HG03520 (cell line): Measurements from ENCODE around the gene TMEM130.
"Not testable (repeated sequence)": the region's sequence is repeated elsewhere in the genome, so short reads cannot be mapped to it uniquely, and the experiment has no call there.

ENCODE experiments used
- ATAC-seq: cut with Tn5 transposase; IDR thresholded peaks from one replicate; pipeline ENCODE4 v1.9.1; 2021; ENCODE audit warnings: mild to moderate bottlenecking, moderate library complexity; ENCODE audit not compliant: unreplicated experiment

The TMEM130 gene

DNA sequence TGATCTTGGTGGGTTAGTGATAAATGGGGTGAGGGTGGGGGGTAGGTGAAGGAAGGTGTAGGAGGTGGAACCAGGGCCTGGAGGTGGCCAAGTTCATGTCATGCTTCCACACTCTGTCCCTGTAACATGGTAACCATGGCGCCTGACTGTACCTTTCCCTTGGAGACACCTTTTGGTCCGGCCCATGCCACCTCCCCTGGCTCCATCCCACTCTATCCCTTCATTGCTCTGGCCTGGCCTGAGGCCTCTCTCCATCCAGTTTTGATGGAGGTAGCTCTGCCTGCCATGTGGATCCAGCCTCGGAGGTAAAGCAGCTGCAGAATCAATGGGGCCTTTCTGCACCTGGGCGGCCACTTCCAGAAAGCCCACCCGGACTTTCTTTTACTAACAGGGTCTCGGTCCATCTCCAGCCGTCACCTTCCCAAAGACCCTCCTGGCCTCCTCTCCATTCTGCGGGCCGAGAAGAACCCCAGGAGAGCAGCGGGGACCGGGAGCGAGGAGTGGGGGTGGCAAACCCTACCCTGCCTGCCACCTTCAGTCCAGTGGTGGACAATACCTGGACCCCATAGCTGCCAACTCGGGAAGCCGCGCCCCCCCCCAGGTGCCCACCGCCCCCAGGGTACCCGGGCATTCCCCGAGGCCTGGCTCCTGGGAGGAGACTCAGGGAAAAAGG is 8.0 kb upstream of the TMEM130 start:
- ATAC-seq, result no peak

DNA sequence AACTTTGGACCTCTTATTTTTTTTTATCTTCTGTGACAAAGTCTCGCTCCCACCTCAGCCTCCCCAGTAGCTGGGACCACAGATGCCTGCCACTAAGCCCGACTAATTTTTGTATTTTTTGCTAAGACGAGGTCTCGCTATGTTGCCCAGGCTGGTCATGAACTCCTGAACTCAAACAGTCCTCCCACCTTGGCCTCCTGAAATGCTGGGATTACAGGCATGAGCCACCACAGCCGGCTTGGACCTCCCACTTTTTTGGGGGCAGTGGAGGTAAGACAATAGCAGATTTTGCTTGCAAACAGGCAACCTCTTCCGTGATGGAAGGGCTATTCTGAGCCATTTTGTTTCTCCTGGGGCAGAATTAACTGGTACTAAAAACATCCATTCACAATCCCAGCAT is 7.3 kb upstream of the TMEM130 start:
- ATAC-seq, result no peak

DNA sequence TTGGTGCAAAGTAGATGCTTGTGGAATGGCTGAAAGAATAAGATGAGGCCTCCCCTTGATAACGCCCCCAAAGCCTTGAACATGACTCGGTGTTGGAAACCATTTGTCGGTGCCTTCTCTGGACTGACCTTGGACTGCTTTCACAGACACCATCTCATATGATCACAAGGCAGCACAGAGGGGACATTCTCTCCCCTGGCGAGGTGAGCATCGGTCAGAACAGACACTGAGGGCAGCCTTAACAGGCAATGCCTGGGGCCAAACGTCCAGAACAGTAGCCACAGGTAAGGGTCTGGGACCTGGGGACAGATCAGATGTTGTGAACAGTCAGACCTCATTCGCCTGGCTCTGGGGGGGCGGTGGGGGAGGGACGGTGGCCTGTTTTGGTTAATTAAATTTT is 5.7 kb upstream of the TMEM130 start:
- ATAC-seq, result no peak

DNA sequence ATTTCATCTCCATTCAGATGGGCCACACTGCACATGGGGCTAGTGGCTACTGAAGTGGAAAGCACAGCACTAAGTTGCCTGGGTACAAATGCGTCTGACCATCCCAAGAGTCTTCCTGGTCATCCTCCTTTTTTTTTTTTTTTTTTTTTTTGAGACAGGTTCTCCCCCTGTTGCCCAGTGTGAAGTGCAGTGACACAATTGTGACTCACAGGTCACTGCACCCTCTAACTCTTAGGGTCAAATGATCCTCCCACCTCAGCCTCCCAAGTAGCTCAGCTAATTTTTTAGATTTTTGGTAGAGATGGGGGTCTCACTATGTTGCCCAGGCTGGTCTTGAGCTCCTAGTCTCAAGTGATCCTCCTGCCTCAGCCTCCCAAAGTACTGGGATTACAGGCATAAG is 5.1 kb upstream of the TMEM130 start:
- ATAC-seq, result no peak

DNA sequence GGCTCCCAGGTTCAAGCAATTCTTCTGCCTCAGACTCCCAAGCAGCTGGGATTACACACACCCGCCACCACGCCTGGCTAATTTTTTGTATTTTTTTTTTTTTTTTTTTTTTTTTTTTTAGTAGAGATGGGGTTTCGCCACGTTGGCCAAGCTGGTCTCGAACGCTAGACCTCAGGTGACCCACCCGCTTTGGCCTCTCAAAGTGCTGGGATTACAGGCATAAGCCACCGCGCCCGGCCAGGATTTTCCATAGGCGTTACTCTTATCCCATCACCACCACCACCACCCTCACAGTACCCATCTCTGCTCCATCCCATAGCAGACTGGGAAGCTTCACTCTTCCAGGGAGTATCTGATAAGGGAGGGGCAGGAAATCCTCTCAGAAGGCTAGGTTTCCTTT is 3.8 kb upstream of the TMEM130 start:
- not testable (repeated sequence) for ATAC-seq

DNA sequence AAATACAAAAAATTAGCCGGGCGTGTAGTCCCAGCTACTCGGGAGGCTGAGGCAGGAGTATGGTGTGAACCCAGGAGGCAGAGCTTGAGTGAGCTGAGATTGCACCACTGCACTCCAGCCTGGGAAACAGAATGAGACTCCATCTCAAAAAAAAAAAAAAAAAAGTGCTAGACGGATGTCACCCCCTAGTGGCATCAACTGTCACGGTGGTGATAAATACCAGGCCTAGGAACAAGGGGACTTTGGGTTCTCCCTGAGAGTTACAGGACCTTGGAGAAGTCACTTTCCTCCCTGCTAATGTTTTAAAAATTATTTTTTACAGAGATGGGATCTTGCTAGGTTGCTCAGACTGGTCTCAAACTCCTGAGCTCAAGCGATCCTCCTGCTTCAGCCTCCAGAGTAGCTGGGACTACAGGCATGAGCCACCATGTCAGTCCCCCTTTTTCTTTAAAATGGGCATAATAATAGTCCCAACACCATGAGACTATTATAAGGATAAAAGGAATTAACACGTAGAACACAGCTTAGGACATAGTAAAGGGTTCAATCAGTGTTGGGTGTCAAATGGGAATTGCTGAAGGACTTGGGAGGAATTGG is 2.6 kb upstream of the TMEM130 start:
- no peak for ATAC-seq

DNA sequence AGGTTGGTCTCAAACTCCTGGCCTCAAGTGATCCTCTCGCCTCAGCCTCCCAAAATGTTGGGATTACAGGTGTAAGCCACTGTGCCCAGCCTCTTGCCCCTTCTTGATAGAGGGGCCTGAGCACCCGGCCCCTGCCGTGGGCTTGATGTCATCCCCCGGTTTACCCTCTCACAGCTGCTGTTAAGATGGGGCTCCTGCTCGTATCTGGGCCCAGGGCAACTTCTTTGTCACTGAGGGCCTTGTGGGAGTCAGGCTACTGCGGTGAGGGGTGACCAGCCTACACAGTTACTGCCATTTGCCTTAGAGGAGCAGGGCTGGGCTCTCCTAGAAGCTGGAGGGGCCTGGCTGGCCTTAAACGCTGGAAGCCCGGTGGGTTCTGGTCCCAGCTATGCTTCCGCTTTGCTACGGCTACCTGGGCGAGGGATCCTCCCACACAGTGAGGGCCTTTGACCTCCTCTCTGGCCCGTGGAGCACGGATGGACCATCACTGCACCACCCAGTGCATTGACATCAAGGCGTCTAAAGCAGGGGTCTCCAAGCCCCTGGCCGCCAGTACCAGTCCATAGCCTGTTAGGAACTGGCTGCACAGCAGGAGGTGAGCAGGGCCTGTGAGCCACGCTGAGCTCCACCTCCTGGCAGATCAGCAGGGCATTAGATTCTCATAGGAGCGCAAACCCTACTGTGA is 1.1 kb upstream of the TMEM130 start:
- no peak for ATAC-seq

DNA sequence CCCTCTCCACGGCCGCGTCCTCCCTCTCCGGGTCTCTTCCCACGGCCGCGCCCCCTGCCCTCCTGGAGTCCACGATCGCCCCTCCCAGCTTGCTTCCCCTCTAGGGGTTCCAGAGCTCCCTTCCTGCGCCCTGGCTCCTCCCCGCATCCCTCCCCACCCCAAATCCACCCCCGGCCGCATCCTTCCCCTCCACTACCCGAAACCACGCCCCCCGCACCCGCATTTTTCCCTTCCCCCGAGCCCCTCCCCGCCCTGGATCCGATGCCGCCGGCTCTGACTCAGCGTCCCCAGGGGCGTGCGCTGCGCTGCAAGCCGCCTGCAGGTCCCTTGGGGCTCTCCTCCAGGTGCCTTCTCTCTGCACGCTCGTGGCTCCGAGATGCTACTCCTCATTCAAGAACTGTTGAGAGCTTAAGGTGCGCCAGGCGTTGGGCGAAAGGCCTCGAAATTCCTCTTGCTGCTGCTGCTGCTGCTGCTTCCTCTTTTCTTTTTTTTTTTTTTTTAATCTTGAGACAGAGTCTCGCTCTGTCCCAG is 372 bp upstream of the TMEM130 start:
- peak; percentile 65 for ATAC-seq

DNA sequence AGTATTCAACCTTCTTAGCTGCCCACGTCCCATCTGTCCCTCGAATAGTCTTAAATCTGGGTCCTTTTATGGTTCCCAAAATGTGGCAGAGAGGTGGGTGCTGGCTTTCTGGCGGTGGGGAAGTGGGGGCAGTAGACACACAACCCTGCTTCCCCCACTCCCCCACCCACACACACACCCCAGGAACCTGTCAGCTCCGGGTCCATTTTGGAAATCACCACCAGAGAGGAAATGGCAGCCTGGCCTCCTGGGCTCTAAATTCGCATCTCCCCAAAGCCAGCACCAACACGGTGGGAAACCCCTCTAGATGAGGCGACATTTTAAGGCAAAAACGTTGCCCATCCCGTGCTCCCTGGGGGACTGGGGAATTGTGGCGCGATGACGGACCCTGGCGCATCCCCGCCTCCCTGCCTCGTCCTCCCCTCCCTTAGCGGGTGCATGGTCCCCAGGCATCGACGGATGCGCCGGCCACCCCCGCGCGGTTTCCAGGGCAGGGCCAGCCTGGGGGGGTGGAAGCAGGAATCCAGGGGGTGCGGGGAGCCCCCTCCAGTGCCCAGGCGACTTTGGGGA is 702 bp downstream of the TMEM130 start:
- no peak for ATAC-seq

DNA sequence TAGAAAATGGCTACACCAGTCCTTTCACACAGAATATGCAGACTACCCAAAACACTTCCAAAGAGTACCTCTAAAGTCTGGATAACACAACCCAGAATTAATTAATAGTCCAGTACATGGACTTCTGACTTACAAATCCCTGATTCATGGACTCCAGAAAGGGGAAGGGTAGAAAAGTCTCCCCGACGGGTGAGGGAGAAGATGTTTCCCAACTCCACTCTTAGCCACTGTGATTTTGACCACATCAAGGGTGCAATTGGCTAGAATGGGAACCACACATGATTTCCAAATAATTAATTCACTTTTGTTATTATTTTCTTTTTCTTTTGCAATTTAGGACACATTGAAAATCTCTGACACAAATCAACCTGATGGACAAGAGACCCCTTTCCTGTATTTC is 1.4 kb downstream of the TMEM130 start:
- ATAC-seq, result no peak

DNA sequence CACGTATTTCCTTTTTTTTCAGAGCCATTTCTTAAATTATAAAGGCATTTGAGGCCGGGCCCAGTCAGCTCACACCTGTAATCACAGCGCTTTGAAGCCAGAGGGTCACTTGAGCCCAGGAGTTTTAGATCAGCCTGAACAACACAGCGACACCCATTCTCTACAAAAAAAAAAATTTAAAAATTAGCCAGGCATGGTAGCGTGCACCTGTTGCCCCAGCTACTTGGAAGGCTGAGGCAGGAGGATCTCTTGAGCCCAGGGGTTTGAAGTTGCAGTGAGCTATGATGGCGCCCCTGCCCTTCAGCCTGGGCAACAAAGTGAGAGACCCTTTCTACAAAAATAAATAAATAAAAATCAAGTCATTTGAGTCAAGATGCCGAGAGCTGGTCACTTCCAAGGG is 3.0 kb downstream of the TMEM130 start:
- ATAC-seq, result no peak

DNA sequence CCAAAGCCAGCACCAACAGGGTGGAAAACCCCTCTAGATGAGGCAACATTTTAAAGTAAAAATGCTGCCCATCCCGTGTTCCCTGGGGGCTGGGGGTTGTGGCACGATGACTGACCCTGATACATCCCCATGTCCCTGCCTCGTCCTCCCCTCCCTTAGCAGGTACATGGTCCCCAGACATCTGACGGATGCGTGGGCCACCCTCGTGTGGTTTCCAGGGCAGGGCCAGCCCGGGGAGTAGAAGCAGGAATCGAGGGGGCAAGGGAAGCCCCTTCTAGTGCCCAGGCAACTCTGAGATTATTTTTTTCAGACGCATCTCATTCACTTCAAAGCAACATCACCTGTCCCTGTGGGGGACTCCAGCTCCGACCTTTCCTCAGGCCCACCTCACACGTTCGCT is 3.5 kb downstream of the TMEM130 start:
- ATAC-seq, result no peak

DNA sequence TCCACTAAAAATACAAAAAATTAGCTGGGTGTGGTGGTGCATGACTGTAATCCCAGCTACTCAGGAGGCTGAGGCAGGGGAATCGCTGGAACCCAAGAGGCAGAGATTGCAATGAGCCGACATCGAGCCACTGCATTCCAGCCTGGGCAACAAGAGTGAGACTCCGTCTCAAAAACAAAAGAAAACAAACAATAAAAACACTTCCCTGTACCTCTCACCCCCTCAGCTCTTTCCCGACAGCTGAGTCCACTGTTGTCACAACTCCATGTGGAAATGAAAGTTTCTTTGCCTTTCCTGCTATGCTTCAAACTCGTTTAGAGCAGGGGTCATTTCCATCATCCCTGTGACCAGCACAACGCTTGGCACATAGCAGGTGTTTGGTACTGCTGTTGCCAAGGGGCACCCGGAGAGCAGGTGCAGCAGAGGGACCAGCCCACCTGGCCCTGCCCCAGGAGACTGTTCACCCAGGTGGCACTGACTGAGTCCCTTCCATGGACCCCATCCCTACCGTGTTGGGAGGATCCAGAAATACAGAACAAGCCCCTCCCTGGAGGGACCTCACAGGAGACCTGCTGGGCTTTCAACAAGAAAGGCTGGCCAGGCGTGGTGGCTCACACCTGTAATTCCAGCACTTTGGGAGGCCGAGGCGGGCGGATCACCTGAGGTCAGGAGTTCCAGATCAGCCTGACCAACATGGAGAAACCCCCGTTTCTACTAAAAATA is 4.9 kb downstream of the TMEM130 start:
- ATAC-seq, result no peak

DNA sequence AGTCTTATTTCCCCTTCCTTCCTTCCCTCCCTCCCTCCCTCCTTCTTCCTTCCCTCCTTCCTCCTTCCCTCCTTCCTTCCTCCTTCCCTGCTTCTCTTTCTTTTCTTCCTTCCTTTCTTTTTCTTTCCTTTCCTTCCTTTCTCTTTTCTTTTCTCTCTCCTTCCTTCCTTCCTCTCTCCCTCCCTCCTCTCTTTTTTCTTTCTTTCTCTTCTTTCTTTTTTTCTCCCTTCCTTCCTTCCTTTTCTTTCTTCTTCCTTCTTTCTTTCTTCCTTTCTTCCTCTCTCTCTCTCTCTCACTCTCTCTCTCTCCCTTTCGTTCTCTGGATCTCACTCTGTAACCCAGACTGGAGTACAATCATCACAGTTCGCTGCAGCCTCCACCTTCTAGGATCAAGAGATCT is 6.2 kb downstream of the TMEM130 start:
- ATAC-seq, result no peak

DNA sequence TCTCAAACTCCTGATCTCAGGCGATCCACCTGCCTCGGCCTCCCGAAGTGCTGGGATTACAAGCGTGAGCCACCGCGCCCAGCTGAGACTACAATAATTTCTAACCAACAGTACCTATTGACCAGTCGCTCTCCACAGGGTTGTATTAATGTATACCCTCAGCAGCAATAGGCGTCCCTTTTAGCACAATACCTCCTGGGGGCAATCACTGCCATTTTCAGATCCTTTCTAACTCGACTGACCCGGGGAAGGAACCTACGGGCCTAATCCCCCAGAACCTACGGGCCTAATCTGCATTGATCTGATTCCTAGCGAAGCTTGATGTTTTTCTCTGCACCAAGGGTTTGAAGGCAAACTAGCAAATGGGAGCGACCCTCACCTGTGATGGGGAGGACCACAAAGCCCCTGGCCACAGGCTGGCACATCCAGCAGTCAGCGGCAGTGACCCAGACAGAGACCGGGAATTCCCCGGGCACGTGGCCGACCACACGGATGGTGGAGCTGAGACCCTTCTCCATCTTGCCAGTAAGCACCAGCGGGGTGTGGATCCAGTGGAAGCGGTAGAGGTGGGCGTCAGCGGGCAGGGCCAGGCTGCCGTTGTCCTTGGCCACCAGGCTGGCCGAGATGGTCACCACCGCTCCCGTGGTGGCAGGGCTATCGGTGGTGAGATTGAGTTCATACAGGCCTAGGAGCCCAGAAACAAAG is 6.9 kb downstream of the TMEM130 start:
- no peak for ATAC-seq

DNA sequence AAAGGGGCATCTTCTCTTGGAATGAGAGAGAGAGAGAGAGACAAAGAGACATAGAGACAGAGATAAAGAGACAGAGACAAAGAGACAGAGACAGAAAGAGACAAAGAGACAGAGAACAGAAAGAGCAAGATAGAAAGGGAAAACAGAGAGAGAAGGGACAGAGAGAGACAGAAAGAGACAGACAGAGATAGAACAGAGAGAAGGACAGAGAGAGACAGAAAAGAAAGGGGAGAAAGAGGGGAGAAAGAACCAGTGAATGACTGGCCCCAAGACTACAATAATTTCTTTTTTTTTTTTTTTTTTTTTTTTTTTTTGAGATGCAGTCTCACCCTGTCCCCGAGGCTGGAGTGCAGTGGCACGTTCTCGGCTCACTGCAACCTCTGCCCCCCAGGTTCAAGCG is 7.6 kb downstream of the TMEM130 start:
- ATAC-seq, result no peak

DNA sequence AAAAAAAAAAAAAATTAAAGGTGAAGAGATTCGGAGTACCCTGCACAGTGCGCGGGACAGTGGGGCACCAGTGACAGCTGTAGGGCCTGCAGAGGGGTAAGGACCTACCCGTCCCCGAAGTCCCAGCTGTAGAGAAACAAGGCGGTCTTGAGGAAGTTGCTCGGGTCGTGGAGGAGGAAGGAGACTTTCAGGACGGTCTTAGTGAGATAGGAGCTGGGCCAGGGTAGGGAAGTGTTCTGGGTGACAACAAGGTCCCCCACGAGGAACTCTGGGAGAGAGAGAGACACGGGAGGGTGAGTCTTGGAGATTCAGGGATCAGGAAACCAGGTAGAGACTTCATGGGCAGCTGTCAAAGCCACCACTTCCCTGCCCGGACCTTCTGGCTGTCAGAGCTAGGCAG is 9.7 kb downstream of the TMEM130 start:
- no peak for ATAC-seq

DNA sequence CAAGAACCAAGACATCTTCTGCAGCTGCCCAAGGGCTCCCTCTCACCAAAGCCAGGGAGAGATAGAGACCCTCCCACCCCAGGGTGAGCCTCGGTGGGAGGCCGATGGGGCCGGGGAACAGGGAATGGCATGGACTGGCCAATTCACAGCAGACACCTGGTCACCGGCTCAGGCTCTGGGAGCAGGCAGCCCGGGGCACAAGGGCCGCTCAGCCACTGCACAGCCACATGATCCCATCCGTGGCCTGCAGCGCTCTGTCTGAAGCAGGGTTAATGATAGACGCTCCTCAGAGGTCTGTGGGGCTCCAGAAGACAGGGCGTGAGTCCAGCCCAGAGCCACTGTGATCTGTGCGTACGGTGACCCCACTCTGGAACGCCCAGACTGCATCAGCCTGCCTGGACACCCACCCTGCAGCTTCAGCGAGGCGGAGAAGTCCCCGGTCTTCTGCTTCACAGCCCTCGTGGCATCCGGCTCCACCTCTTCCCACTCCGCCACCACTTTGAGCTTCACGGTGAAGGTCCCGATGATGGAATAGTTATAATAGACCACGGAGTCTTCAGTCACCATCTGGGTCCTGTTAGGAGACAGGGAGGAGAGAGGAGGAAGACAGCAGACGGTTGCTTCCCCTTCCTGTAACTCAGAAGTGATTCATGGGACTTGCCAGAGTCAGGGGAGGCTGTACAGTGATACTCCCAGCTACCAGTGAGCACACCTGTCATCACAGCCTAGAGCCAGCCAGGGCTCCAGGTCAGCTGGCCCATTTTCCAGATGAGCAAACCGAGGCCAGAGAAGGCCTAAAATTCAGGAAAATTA is 14.0 kb downstream of the TMEM130 start:
- ATAC-seq, result no peak

DNA sequence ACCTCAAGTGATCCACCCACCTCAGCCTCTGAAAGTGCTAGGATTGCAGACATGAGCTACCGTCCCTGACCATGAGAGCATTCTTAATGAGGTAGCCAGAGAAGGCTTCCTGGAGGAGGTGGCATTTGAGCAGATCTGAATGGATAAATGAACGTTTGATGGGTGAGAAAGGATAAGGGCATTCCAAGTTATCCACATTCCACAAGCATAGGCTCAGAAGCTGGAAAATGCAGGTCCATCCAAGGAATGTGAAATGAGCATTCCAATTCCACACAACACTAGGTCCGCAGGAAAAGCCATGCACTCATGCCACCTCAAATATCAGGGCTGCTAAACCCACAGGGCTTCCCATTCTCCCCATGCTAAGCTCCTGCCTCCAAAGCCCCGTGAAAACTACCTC is 17.0 kb downstream of the TMEM130 start:
- ATAC-seq, result no peak

DNA sequence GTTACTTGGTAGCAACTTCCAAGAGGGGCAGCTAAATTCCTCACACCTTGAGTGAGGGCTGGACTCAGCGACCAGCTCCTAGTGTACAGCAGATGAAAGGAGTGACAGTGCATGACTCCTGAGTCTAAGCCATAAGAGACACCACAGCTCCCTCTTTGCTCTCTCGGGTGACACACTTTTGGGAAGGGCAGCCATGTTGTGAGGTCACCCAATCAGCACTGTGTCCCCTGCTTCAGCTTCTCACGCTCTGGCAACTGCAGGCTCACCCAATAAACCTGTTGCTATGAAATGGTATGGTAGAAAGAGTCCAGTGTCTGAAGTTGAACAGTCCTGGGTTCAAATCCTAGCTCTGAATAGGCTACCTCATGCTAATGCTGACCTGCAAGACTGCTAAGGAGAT is 20.9 kb downstream of the TMEM130 start:
- ATAC-seq, result no peak
